ENCODE results near the gene AMPH.

The AMPH gene

DNA sequence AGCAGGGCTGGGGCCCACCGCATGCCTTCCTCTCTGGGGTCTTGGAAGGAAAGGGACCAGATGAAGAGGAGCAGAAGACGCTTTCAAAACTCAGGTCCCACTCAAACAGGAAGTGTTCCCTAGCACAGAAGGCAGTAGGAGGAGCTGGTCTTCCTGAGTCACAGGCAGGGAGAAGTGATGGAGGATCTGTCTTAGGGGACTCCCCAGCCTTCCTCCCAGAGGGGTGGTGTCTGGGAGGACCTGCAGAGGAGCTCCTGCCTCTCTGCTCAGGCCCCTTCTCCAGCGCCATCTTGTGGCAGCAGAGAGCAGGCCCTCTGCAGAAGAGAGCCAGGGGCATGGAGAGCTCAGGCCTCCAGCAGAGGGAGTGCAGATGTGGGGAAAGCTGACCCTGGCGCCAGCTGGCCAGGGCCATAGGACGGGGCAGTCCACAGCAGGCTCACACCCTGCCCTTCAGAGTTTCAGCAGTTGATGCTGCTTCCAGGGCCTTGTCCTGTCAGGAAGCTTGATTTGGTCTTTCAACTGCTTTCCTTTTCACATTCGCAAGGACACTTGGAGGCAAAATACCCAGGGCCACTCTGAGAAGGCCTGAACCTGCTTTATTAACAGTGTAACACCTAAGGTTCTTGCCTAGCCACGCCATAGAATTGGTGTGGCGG is 295.6 kb downstream of the AMPH start:
- H3K27me3 ChIP-seq (replicated peaks; ENCODE audit: control insufficient read depth, insufficient read depth, low read length, poor library complexity, severe bottlenecking) = no peaks in the 10 kb centered on the region
- peak; percentile 69 to 75 (median 74) for DNase-seq
- H3K27ac ChIP-seq (ENCODE audit: insufficient read depth, low read length, poor library complexity, severe bottlenecking) = peak overlapping the region; percentile 18
- H3K36me3 ChIP-seq (ENCODE audit: control insufficient read depth, insufficient read depth, low read length) = no peaks in the 10 kb centered on the region
- no peaks in the 10 kb centered on the region for H3K4me1 ChIP-seq (ENCODE audit: control insufficient read depth, insufficient read depth, low read length, poor library complexity, severe bottlenecking)
- no peaks in the 10 kb centered on the region for H3K9me3 ChIP-seq (ENCODE audit: control insufficient read depth, low read length)
- H3K4me3 ChIP-seq (ENCODE audit: insufficient read depth, low read depth, low read length, poor library complexity, severe bottlenecking) = no peak overlapping the region

DNA sequence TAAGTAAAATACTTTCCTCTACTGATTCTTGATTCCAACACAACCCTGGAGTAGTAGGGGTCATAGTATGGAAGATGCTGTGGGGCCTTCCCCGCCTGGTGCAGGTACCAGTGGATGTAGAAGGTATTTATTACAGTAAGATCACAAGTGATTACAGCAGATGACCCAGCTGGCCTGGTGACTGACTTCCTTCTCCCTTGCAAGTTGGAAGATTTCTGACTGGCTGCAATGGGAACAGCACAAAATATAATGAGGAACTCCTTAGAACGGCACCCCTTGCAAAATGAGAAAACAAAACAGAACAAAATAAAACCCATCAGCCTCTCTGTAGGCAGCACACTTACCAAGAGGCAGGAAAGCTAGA is 296.1 kb downstream of the AMPH start:
- Histone ChIP-seq H3K36me3 (ENCODE audit: control insufficient read depth, insufficient read depth, low read length) (no peaks in the 10 kb centered on the region), H3K27ac (ENCODE audit: insufficient read depth, low read length, poor library complexity, severe bottlenecking) (no peak overlapping the region), H3K4me1 (ENCODE audit: control insufficient read depth, insufficient read depth, low read length, poor library complexity, severe bottlenecking) (no peaks in the 10 kb centered on the region), H3K4me3 (ENCODE audit: insufficient read depth, low read depth, low read length, poor library complexity, severe bottlenecking) (no peak overlapping the region), H3K9me3 (ENCODE audit: control insufficient read depth, low read length) (no peaks in the 10 kb centered on the region), H3K27me3 (replicated peaks; ENCODE audit: control insufficient read depth, insufficient read depth, low read length, poor library complexity, severe bottlenecking) (no peaks in the 10 kb centered on the region)
- DNase-seq = no peak

DNA sequence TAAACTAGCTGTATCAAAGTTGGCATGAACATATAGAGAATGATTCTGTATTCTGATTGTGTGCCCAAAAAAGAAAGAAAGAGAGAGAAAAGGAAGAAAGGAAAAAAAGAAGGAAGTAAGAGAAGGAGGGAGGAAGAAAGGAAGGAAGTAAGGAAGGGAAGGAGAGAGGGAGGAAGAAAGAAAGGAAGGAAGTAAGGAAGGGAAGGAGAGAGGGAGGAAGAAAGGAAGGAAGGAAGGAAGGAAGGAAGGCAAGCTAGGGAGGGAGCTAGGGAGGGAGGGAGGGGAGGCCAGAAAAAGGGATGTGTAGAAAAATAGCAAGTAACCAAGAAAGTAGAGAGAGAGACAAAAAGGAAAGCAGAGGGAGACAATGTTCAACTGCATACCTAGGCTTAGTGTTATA is 297.0 kb downstream of the AMPH start:
- Histone ChIP-seq H3K9me3 (ENCODE audit: control insufficient read depth, low read length) (no peaks in the 10 kb centered on the region), H3K36me3 (ENCODE audit: control insufficient read depth, insufficient read depth, low read length) (no peaks in the 10 kb centered on the region), H3K4me1 (ENCODE audit: control insufficient read depth, insufficient read depth, low read length, poor library complexity, severe bottlenecking) (no peaks in the 10 kb centered on the region), H3K4me3 (ENCODE audit: insufficient read depth, low read depth, low read length, poor library complexity, severe bottlenecking) (no peak overlapping the region), H3K27me3 (replicated peaks; ENCODE audit: control insufficient read depth, insufficient read depth, low read length, poor library complexity, severe bottlenecking) (no peaks in the 10 kb centered on the region), H3K27ac (ENCODE audit: insufficient read depth, low read length, poor library complexity, severe bottlenecking) (no peak overlapping the region)
- DNase-seq = no peak

All from effector memory CD4-positive, alpha-beta T cell (primary cell).